Measurements from ENCODE around the gene CFAP58.

The CFAP58 gene

GRCh38 chr10:104492329-104492940 lies 138.8 kb downstream of the CFAP58 start:
- no peak overlapping the region for H3K4me3 ChIP-seq (replicated peaks; ENCODE audit: low read depth, low read length)
- no peak for DNase-seq (ENCODE audit: low read depth)
- no peak for TF ChIP-seq CTCF (IDR thresholded peaks at IDR 0.05; ENCODE audit: low read length, missing control alignments)

GRCh38 chr10:104498347-104499081 lies 144.9 kb downstream of the CFAP58 start:
- TF ChIP-seq CTCF (IDR thresholded peaks at IDR 0.05; ENCODE audit: low read length, missing control alignments) = no peak
- DNase-seq (ENCODE audit: low read depth) = no peak

GRCh38 chr10:104501449-104501848 lies 147.8 kb downstream of the CFAP58 start:
- no peak for TF ChIP-seq CTCF (IDR thresholded peaks at IDR 0.05; ENCODE audit: low read length, missing control alignments)
- DNase-seq (ENCODE audit: low read depth) = no peak

More at GRCh38 chr10:104498347-104499081, 144.9 kb downstream of the CFAP58 start:
- H3K4me3 ChIP-seq (replicated peaks; ENCODE audit: low read depth, low read length) = no peak overlapping the region

GRCh38 chr10:104501864-104502579 lies 148.4 kb downstream of the CFAP58 start:
- TF ChIP-seq CTCF (IDR thresholded peaks at IDR 0.05; ENCODE audit: low read length, missing control alignments) = no peak
- DNase-seq (ENCODE audit: low read depth) = no peak
- no peak overlapping the region for H3K4me3 ChIP-seq (replicated peaks; ENCODE audit: low read depth, low read length)

More at GRCh38 chr10:104501449-104501848, 147.8 kb downstream of the CFAP58 start:
- no peak overlapping the region for H3K4me3 ChIP-seq (replicated peaks; ENCODE audit: low read depth, low read length)

GRCh38 chr10:104502907-104503306 lies 149.3 kb downstream of the CFAP58 start:
- DNase-seq (ENCODE audit: low read depth) = no peak
- no peak overlapping the region for H3K4me3 ChIP-seq (replicated peaks; ENCODE audit: low read depth, low read length)
- TF ChIP-seq CTCF (IDR thresholded peaks at IDR 0.05; ENCODE audit: low read length, missing control alignments) = no peak

All from fibroblast of pulmonary artery (primary cell).